OCI-LY3 (cell line): ENCODE measurements around the gene GLIS1.

Source experiments
- EZH2phosphoT487 ChIP-seq: fragments of 200-600 bp; shearing (Covaris generic); IDR thresholded peaks from 2 replicates; pipeline ENCODE4 v1.6.1; 2018; ENCODE audit warnings: antibody characterized with exemption, mixed run types, low read depth
- TF ChIP-seq, protein P1 (sequence below): fragments of 200-600, 300-600 bp; sonication (generic); IDR thresholded peaks from 2 replicates; pipeline ENCODE4 v1.5.1; 2014; ENCODE audit warnings: antibody characterized with exemption, low read length, low read depth

DNA sequence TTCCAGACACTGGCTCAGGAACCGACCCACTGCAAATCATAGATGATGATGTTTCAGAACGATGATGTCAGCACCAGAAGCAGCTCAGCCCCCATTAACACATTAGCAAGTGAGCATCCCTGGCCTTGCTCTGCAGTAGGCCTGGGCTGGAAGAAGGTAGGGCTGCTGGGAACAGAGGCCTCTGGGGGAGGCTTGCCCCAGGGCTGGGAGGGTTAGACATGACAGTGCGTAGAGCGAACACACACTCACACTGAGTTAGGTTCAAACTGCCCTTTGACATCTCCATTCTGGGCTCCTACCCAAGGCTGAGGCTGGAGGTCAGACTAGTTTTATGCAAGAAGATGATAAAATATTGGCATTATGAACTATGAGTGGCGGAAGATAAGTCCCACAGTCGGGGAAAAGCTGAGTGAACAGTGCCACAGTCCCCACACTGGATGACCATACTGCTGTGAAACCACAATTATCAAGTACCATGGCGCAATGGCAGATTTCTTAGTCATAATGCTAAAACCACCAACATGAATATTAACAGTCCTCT is 188.7 kb downstream of the GLIS1 start:
- TF ChIP-seq, protein P1, sequence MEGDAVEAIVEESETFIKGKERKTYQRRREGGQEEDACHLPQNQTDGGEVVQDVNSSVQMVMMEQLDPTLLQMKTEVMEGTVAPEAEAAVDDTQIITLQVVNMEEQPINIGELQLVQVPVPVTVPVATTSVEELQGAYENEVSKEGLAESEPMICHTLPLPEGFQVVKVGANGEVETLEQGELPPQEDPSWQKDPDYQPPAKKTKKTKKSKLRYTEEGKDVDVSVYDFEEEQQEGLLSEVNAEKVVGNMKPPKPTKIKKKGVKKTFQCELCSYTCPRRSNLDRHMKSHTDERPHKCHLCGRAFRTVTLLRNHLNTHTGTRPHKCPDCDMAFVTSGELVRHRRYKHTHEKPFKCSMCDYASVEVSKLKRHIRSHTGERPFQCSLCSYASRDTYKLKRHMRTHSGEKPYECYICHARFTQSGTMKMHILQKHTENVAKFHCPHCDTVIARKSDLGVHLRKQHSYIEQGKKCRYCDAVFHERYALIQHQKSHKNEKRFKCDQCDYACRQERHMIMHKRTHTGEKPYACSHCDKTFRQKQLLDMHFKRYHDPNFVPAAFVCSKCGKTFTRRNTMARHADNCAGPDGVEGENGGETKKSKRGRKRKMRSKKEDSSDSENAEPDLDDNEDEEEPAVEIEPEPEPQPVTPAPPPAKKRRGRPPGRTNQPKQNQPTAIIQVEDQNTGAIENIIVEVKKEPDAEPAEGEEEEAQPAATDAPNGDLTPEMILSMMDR: no peak
- TF ChIP-seq EZH2phosphoT487: no peak
